Left ventricle myocardium inferior (tissue), 1 donor: ENCODE results near the gene C22orf31. TPM values are rescaled to one million over a fixed set of nuclear protein-coding genes. Genes with fewer than 3 reads are reported as not detected.

Experiments used
- DNase-seq: peaks from one replicate; pipeline ENCODE4 v3.0.0-alpha.2; 2020
- H3K27ac ChIP-seq: fragments of 200-600 bp; replicated peaks from 2 replicates; pipeline ENCODE4 v1.8.0; 2021
- H3K27me3 ChIP-seq: fragments of 200-600 bp; 2 replicates; pipeline ENCODE4 v1.8.0; 2021; ENCODE audit warnings: low read depth
- H3K36me3 ChIP-seq: fragments of 200-600 bp; 2 replicates; pipeline ENCODE4 v1.8.0; 2021
- H3K4me1 ChIP-seq: fragments of 200-600 bp; 2 replicates; pipeline ENCODE4 v1.8.0; 2021
- H3K4me3 ChIP-seq: fragments of 200-600 bp; 2 replicates; pipeline ENCODE4 v1.8.0; 2021; ENCODE audit warnings: mild to moderate bottlenecking, moderate library complexity
- H3K9me3 ChIP-seq: fragments of 200-600 bp; replicated peaks from 2 replicates; pipeline ENCODE4 v1.8.0; 2021
- intact Hi-C: fragments of 100-400 bp; cut with micrococcal nuclease; formaldehyde crosslinking; loops from one replicate; pipeline ENCODE4 v1.11.0; 2022
- total RNA-seq: library from RNA; stranded (reverse); fragmentation: NEBNext Ultra II Directional; extraction: Animal tissue kit (Norgen Biotek cat#: 25700); gene quantifications from one replicate; pipeline ENCODE4 v1.2.1, GENCODE V29; 2021
- TF ChIP-seq, protein P1 (sequence below): fragments of 200-600 bp; IDR thresholded peaks from 2 replicates; pipeline ENCODE4 v1.8.0; 2021; ENCODE audit warnings: antibody characterized with exemption, mild to moderate bottlenecking, borderline replicate concordance
- donor health status: DM: no; HTN: yes; CAD: no; lungs with severe emphysema.

Gene C22orf31
- total RNA-seq, 1 donor from 2014 or later: 0.30 TPM

DNA sequence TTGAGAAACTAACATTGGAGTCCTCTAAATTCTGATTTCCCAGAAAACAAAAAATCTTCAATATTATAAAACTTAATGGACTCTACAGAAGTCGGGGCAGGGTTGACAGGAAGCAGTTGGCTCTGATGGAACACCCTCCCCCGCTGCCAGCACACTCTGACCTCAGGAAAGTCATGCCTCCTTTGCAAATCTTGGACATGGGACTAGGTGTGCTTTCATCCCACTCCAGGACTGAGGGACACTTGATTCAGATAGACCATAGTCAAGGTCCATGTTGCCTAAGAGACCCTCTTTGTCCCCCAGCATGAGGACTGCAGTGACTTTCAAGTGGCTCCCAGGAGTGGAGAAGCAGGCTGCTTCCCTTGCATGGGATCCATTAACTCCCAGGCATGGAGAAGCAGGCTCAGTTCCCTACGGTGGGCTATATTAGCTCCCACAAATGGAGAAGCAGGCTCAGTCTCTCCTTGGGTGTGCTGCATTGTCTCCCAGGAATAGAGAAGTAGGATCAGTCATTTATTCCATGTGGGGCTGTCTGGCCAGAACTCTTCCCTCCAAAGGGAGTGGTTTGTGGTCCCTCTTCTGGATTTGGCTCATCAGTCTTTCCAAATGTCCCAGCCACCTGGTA is 38.3 kb downstream of the C22orf31 start:
- no peaks in the 10 kb centered on the region for H3K27me3 ChIP-seq
- intact Hi-C loops: no loop called here

DNA sequence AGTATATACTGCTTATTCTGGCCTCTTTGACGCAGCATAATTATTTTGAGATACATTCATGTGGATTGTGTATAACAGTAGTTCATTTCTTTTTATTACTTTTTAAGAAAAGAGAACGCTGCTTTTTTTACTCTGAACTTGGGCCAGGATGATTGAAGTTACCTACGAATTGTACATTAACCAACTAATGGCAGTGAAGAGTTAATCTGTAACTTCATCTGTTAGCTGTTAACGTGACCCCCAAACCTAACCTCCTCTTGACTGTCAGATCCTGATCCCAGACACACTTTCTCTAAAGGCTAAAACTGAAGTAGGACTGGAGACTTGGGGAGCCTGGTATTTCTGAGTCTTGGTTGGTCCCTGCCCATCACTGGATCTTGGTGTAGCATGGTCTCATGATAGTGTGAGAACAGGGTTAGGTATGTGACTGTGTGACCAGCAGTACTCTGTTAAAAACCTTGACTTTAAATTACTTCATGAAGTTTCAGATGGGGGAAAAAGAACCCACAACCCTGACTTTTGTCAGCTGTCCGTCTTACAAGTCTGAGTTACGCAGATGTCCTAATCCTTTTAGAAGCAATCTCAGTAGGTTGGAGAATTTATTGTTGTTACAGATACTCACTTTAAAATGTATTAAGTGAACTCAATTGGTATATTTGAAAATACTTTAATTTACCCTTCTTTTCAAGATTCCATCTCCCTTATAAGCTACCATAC is 39.4 kb downstream of the C22orf31 start:
- Histone ChIP-seq H3K4me3 (no peak overlapping the region), H3K4me1 (peaks cover 12% of the 10 kb centered on the region), H3K27ac (no peak overlapping the region), H3K36me3 (no peaks in the 10 kb centered on the region), H3K27me3 (no peaks in the 10 kb centered on the region), H3K9me3 (no peaks in the 10 kb centered on the region)
- TF ChIP-seq, protein P1, sequence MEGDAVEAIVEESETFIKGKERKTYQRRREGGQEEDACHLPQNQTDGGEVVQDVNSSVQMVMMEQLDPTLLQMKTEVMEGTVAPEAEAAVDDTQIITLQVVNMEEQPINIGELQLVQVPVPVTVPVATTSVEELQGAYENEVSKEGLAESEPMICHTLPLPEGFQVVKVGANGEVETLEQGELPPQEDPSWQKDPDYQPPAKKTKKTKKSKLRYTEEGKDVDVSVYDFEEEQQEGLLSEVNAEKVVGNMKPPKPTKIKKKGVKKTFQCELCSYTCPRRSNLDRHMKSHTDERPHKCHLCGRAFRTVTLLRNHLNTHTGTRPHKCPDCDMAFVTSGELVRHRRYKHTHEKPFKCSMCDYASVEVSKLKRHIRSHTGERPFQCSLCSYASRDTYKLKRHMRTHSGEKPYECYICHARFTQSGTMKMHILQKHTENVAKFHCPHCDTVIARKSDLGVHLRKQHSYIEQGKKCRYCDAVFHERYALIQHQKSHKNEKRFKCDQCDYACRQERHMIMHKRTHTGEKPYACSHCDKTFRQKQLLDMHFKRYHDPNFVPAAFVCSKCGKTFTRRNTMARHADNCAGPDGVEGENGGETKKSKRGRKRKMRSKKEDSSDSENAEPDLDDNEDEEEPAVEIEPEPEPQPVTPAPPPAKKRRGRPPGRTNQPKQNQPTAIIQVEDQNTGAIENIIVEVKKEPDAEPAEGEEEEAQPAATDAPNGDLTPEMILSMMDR: no peak
- no peak for DNase-seq
- intact Hi-C loops: no loop called here

More for the DNA sequence above, 38.3 kb downstream of the C22orf31 start:
- DNase-seq: no peak
- Histone ChIP-seq H3K27ac (no peak overlapping the region), H3K4me1 (peaks cover 12% of the 10 kb centered on the region), H3K9me3 (no peaks in the 10 kb centered on the region), H3K4me3 (no peak overlapping the region), H3K36me3 (no peaks in the 10 kb centered on the region)
- TF ChIP-seq, protein P1: no peak

DNA sequence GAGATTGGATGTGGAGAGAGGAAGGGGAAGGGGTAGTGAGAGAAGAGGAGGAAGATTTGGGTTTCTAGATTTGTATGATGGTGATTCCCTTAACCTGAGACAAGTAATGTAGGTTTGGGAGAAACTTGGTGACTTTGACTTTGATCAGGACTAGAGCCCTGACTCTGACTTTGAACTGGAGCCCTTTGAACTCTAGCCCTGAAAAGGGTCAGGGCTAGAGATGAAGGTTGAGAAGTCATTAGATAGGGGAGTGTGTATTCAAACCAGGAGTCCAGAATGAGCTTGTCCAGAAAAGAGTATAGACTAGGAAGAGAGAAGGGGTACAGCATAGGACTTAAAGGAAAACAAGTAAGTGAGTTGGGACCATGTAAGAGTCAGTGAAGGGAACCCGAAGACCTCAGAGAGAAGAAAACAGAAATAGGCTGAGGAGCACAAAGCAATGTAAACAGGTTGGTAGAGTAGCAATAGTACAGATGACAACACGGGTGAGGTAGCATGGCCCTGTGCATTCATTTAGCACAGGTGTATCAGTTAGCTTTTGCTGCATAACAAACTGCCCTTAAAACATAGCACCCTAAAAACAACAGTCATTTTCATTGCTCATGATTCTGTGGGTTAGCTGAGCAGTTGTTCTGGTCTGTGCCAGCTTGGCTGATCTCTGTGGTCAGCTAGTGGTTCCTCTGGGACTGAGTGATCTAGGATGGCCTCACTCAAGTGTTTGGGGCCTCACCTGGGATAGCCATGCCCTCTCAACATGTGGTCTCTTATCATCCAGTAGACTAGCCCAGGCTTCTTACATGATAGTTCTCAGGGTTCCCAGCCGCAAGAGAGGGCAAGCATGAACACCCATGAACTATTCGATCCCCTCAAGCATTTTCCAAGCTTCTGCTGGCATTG is 43.1 kb downstream of the C22orf31 start:
- TF ChIP-seq, protein P1: no peak
- H3K36me3 ChIP-seq: no peaks in the 10 kb centered on the region
- H3K4me3 ChIP-seq: no peak overlapping the region
- H3K27ac ChIP-seq: no peak overlapping the region
- peaks cover 19% of the 10 kb centered on the region for H3K4me1 ChIP-seq
- DNase-seq: no peak
- H3K27me3 ChIP-seq: no peaks in the 10 kb centered on the region
- no peaks in the 10 kb centered on the region for H3K9me3 ChIP-seq
- intact Hi-C loops: no loop called here

DNA sequence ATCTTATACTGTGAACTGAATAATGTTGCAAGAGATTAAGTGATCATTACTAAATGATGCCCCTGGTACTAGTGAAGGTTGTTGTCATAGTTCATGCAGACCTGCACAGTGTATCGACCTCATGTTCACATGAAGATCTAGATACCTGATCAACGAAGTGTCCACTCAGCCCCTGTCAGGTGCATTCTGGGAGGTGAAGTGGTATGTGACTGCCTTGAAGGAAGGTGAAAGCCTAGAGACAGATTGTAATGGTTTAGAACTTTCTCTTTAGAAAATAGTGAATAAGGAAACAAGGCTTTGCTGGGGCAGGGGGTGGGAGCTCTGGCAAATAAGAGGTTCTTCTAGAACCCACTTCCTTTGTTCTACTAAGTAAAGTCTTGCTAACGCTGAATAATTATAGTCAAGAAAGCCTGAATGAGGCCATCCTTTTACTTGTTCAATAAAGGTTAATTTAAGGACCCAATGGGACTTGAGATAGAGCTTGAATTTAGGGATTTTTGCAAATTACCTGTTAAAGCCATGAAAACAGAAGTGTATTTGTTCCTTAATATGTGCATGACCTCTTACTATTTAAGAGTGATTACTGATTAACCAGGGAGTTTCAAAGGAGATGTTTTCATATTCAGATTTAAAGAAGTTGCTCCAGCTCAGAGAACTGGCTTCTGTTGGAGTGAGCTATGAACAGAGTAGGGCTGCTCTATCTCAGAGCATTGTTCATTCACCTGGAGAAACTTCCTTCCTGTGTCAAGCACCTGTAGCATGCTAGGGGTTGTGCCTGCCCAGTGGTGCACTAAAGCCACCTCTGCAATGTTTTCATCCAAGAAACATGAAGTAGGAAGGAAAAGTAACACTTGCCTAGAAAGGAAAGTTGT is 45.3 kb downstream of the C22orf31 start:
- Histone ChIP-seq H3K4me1 (peaks cover 23% of the 10 kb centered on the region), H3K36me3 (no peaks in the 10 kb centered on the region), H3K9me3 (no peaks in the 10 kb centered on the region), H3K27me3 (no peaks in the 10 kb centered on the region), H3K27ac (no peak overlapping the region), H3K4me3 (no peak overlapping the region)
- no peak for DNase-seq
- TF ChIP-seq, protein P1: no peak
- intact Hi-C loops: no loop called here

DNA sequence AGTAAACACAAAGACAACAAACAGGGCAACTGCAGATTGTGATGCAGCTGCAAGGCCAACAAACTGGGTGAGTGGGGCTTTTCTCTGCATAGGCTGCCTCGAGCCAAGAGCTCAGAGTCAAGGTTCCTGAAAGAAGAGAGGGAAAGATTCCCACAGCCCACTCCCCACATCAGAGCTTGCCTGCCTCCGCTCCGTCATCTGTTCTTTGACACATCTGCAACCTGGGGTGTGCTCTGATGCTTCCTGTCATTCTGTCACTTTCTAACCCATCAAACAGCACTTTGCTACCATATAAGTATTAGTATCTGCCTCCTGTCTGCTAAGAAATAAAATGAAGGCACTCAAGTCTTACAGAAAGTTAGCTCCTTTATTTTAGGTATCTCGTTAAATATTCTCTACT is 46.9 kb downstream of the C22orf31 start:
- H3K4me1 ChIP-seq: peaks cover 31% of the 10 kb centered on the region

More for the DNA sequence above, 46.9 kb downstream of the C22orf31 start:
- Histone ChIP-seq H3K4me3 (no peak overlapping the region), H3K27ac (no peak overlapping the region), H3K27me3 (no peaks in the 10 kb centered on the region), H3K9me3 (no peaks in the 10 kb centered on the region), H3K36me3 (no peaks in the 10 kb centered on the region)
- intact Hi-C loops: no loop called here
- no peak for DNase-seq
- TF ChIP-seq, protein P1: no peak
